PFSK-1 (cell line): ENCODE measurements around the gene COX4I1.

ENCODE experiments used
- FOXP2 ChIP-seq: optimal IDR thresholded peaks from 2 replicates; pipeline ENCODE3; 2011; ENCODE audit warnings: borderline replicate concordance, control low read depth, inconsistent platforms; ENCODE audit not compliant: insufficient read depth; ENCODE audit errors: extremely low read length, extremely low read depth
- POLR2AphosphoS5 ChIP-seq: IDR thresholded peaks from 2 replicates; pipeline ENCODE4 v1.6.1; 2012; ENCODE audit warnings: low read depth, mild to moderate bottlenecking, control low read depth, low read length, moderate library complexity
- SIN3A ChIP-seq: IDR thresholded peaks from 2 replicates; pipeline ENCODE4 v1.6.1; 2012; ENCODE audit warnings: mild to moderate bottlenecking, low read length, moderate library complexity, borderline replicate concordance; ENCODE audit not compliant: insufficient read depth
- TAF1 ChIP-seq: IDR thresholded peaks from 2 replicates; pipeline ENCODE4 v1.6.1; 2012; ENCODE audit warnings: low read length, control low read depth, borderline replicate concordance; ENCODE audit not compliant: insufficient read depth
- TF ChIP-seq, protein P1 (sequence below), 2 experiments: IDR thresholded peaks; 2 replicates each; pipeline versions ENCODE4 v1.6.1 to v1.8.0; 2011 to 2012; ENCODE audit warnings: low read depth in 2 of 2, low read length in 2 of 2, control low read depth in 1 of 2, inconsistent platforms in 1 of 2, mild to moderate bottlenecking in 1 of 2, moderate library complexity in 1 of 2; ENCODE audit not compliant: insufficient read depth in 1 of 2

COX4I1 gene

DNA sequence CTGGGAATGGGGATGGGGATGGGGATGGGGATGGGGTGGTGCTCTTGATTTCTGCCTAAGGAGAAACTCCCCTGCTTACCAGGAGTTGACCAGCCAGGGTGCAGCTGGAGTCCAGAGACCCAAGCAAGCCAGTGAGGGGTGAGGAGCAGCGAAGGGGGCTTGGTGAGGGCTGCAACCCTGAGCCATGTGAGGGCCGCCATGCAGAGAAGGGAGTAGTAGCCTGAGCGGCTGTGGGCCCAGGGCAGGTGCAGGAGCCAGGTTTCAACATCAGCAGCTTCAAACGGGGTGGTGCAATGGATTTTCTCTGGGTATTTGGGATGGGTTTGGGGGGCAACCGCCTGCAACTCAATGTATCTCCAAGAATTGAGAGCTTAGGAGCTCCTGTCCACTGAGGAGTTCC lies 35.2 kb downstream of the COX4I1 start:
- TF ChIP-seq POLR2AphosphoS5 (no peak), SIN3A (no peak), TAF1 (no peak), FOXP2 (no peak)
- TF ChIP-seq, protein P1, sequence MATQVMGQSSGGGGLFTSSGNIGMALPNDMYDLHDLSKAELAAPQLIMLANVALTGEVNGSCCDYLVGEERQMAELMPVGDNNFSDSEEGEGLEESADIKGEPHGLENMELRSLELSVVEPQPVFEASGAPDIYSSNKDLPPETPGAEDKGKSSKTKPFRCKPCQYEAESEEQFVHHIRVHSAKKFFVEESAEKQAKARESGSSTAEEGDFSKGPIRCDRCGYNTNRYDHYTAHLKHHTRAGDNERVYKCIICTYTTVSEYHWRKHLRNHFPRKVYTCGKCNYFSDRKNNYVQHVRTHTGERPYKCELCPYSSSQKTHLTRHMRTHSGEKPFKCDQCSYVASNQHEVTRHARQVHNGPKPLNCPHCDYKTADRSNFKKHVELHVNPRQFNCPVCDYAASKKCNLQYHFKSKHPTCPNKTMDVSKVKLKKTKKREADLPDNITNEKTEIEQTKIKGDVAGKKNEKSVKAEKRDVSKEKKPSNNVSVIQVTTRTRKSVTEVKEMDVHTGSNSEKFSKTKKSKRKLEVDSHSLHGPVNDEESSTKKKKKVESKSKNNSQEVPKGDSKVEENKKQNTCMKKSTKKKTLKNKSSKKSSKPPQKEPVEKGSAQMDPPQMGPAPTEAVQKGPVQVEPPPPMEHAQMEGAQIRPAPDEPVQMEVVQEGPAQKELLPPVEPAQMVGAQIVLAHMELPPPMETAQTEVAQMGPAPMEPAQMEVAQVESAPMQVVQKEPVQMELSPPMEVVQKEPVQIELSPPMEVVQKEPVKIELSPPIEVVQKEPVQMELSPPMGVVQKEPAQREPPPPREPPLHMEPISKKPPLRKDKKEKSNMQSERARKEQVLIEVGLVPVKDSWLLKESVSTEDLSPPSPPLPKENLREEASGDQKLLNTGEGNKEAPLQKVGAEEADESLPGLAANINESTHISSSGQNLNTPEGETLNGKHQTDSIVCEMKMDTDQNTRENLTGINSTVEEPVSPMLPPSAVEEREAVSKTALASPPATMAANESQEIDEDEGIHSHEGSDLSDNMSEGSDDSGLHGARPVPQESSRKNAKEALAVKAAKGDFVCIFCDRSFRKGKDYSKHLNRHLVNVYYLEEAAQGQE (IDR thresholded peaks at IDR 0.05; ENCODE audit: insufficient read depth in 1 of 2, low read depth in 2 of 2, low read length in 2 of 2): no peak

DNA sequence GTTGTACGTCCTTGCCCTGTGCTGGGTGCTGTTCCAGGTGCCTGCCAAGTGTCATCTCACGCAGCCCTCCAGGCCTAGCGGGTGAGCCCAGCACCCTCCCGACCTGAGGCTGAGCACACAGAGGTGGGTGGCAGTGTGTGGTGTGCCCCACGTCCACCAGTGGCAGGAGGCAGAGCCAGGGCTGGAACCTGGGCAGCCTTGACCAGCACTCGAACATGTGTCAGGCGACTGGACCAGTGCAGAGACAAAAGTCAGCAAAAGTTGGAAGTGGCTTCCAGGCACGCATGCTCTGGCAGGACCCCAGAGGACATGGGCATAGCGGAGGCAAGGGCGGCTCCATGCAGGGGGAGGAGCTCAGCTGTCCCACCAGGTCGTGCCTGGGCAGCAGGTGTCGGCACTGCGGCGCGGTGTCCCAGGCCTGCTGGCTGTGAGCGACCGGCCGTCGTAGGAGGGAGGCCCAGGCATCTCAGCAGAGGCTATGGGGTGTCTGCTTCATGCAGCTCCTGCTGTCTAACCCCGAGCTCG lies 35.8 kb downstream of the COX4I1 start:
- TF ChIP-seq TAF1 (no peak), FOXP2 (no peak)
- TF ChIP-seq, protein P1 (IDR thresholded peaks at IDR 0.05; ENCODE audit: insufficient read depth in 1 of 2, low read depth in 2 of 2, low read length in 2 of 2): no peak

DNA sequence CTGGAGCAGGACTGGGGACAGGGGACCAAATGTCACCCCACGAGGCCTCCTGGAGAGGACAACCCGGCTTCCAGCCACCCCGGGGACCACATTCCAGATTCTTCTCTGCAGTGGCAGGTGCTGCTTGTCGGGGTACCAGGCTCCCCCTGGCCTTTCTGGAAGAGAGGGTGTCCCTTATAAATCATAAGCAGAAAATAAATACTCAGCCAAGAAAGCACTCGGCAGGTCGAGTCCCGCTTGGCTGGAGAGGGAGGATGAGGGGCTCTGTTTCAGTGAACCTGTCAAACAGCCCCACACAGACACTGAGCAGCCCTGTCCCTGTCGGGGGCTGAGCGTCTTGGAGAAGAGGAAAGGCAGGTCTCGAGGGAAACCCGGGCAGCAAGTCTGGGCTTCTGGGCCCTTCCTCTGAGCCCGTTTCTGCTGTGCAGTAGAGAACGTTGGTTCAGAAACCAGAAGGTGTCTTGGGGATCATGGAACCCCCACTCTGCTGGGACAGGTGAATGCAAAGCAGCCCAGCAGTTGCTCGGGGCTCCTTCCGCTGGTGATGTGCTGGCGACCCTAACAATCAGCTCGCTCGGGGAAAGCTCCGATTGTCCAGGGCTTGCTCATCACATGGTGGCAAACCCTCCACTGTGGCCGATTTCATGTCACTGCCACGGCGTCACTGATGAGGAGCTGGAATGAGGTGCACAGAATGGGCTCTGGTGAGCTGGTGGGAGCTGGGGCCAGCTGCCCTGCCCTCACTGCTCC lies 36.6 kb downstream of the COX4I1 start:
- no peak for TF ChIP-seq FOXP2
- TF ChIP-seq TAF1: no peak
- TF ChIP-seq POLR2AphosphoS5: no peak
- TF ChIP-seq SIN3A: no peak
- TF ChIP-seq, protein P1 (IDR thresholded peaks at IDR 0.05; ENCODE audit: insufficient read depth in 1 of 2, low read depth in 2 of 2, low read length in 2 of 2): no peak

DNA sequence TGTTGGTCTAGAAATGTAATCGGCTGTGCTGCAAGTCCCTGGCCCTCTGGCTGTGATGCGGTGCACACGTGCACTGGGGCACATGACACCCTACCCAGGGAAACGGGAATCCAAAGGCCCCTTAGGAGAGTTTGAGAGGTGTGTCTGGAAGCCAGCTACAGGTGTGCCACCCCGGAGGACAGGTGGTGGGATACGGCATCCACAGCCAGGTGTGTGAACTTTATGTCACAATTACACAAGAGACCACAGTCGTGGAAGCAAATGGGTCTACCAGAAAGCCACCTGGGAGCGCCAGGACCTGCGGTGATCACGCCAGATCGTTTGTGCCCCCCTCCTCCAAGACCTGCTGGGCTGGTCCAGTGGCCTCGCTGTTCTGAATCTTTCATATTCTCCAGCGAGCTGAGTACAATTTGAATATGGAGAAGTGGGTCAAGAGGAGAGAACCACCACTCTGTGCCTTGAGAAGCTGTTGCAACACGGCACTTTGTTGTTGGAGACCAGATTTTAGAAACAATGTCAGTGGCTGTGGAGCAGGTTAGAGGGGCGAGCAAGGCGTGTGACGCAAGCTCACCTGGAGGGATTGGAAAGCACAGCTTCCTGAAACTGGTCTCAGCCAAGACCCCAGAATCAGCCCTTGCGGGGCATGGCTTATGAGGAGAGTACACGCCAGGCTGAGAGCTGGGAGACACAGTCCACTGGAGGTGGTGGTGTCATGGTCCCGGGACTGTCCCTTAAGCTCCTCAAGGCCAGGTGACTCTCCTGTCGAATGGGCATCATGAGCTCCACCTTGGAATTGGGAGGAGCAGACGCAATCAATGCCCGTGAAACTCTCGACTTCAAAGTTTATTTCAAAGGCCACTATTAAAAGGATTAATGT lies 37.4 kb downstream of the COX4I1 start:
- no peak for TF ChIP-seq FOXP2
- TF ChIP-seq, protein P1 (IDR thresholded peaks at IDR 0.05; ENCODE audit: insufficient read depth in 1 of 2, low read depth in 2 of 2, low read length in 2 of 2): no peak
- TF ChIP-seq POLR2AphosphoS5: no peak
- no peak for TF ChIP-seq TAF1
- no peak for TF ChIP-seq SIN3A
